Measurements from ENCODE around the gene CNGA2.

DNA sequence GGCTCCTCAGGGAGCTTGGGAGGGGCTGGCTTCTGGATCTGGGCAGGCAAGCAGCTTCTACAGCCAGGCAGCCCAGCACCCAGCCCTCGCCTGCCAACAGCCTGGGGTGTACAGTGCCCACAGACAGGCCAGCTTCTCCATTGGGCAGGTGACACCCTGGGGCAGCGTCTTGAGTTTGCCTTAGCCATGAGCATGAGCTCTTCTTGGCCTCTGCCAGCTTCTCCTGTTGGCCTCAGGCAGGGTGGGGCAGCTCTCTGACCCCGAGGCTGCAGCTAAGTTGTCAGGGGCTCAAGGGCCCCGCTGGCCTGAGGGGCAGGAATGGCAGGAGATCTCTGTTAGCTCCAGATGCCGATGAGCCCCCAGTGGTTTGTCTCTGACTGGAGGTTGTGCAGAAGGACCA lies 7.8 kb upstream of the CNGA2 start:
- TF ChIP-seq, protein P1, sequence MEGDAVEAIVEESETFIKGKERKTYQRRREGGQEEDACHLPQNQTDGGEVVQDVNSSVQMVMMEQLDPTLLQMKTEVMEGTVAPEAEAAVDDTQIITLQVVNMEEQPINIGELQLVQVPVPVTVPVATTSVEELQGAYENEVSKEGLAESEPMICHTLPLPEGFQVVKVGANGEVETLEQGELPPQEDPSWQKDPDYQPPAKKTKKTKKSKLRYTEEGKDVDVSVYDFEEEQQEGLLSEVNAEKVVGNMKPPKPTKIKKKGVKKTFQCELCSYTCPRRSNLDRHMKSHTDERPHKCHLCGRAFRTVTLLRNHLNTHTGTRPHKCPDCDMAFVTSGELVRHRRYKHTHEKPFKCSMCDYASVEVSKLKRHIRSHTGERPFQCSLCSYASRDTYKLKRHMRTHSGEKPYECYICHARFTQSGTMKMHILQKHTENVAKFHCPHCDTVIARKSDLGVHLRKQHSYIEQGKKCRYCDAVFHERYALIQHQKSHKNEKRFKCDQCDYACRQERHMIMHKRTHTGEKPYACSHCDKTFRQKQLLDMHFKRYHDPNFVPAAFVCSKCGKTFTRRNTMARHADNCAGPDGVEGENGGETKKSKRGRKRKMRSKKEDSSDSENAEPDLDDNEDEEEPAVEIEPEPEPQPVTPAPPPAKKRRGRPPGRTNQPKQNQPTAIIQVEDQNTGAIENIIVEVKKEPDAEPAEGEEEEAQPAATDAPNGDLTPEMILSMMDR (IDR thresholded peaks at IDR 0.05; ENCODE audit: extremely low read depth in 1 of 2, insufficient read depth in 1 of 2, low read depth in 1 of 2, low read length in 2 of 2) = no peak
- TF ChIP-seq EZH2 (IDR thresholded peaks at IDR 0.05; ENCODE audit: borderline replicate concordance, low read depth, low read length, severe bottlenecking) (no peak), POLR2A (IDR thresholded peaks at IDR 0.05; ENCODE audit: low read depth, low read length) (no peak)
